ENCODE results near the gene GFOD1.
"Not testable (repeated sequence)": the region's sequence is repeated elsewhere in the genome, so short reads cannot be mapped to it uniquely, and the experiment has no call there.

GFOD1 gene

DNA sequence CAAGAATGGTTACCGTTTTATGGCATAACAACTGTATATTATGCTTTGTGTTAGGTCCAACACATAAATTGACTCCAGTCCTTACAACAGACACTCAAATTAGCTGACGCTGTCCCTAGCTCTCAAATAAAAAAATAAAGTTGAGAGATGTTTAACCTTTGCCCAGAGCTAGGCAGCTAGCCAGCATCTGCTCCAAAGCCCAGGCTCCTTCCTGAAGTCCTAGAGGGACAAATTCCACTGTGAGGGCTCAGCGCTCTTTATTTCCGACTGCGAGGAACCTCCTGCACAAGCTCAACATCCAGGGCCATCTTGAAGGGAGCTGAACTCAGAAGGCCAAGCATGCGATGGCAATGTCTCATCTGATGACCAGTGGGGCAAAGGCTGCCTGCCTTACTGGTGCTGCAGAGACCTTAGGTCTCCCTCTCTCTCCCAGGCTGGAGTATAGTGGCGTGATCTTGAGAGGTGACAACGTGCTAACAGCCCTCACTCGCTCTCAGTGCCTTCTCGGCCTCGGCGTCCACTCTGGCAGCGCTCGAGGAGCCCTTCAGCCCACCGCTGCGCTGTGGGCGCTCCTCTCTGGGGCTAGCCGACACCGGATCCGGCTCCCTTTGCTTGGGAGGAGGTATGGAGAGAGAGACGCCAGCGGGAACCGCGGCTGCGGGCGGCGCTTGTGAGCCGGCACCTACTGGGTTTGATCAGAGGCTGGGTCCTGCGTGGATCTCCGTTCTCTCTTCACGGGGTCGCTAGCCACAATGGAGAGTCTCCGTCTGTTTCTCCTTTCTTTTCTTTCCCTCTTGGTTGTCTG, 24.7 kb upstream of the GFOD1 start:
- DNase-seq, result no peak

DNA sequence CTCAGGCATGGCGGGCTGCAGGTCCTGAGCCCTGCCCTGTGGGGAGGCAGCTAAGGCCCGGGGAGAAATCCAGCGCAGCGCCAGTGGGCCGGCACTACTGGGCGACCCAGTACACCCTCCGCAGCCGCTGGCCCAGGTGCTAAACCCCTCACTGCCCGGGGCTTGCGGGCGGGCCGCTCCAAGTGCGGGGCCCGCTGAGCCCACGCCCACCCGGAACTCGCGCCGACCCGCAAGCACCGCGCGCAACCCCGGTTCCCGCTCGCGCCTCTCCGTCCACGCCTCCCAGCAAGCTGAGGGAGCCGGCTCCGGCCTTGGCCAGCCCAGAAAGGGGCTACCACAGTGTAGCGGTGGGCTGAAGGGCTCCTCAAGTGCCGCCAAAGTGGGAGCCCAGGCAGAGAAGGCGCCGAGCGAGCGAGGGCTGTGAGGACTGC, 23.8 kb upstream of the GFOD1 start:
- not testable (repeated sequence) for DNase-seq

DNA sequence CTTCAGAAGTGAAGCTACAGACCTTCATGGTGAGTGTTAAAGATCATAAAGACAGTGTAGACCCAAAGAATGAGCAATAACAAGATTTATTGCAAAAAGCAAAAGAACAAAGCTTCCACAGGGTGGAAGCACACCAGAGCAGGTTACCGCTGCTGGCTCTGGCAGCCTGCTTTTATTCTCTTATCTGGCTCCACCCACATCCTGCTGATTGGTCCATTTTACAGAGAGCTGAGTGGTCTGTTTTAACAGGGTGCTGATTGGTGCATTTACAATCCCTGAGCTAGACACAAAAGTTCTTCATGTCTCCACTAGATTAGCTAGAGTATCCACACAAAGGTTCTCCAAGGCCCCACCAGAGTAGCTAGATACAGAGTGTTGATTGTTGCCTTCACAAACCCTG, 23.0 kb upstream of the GFOD1 start:
- DNase-seq, result not testable (repeated sequence)

DNA sequence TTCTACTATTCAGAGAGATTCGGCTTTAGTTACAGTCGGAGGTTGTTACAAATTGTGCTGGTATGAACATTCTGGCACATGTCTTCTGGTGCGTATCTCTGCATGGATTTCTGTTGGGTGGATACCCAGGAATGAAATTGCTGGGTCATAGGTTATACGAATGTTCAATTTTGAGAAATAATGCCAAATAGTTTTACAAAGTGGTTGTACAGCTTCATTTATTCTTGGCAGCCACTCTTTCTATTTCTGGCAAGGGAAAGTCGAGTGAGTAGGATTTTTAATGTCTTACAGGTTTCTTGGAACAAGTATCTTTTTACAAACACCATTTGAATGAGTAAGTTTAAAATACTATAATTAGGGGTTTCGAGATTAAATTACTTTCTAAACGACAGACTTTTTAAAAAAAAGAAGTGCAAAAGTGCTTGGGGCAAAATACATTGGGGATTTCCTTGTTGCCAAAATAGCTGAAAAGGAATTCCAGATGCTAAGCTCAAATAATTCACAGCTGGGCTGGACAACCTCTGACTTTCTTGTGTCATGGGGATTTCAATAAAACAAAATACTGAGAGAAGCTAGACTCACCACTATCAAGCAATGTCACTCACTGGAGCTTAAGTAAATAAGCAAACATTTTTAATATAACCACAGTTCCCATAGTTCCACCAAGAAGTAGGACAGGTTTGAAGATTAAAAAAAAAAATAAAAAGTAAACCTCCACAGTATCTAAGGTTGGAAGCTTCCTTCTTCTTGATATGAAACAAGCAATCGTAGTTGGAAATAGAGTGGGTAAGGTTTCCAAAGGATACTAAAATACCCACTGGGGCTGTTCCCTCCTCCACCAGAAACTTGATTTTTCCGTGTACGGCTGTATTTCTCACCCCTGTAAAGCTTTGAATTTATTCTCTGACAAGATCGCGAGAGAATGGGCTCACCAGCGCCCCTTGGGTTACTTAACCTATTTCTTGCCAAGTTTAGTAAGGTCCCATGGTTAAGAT, 21.6 kb upstream of the GFOD1 start:
- no peak for DNase-seq

DNA sequence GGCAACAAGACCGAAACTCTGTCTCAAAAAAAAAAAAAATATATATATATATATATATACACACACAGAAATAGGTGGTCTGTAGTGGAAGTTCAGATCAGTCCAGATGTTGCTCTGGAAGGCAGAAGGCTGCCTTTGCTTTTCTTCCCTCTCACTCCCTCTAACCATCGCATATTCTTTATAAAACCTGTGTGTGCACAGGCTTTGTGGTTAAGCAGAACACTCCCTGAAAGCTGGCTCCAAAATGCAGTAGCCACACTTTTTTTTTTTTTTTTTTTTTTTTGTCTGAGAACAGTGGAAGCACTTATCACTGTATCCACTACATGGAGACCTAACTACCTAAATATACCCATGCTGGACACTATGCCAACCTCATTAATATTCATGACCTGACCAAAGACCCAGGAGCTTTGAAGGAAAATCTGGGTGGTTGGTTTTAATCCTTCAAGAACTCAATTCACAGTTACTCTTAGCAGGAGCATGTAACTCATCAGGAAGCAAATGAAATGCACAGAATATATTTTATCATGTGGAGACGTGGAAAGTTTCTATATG, 20.0 kb upstream of the GFOD1 start:
- no peak for DNase-seq

DNA sequence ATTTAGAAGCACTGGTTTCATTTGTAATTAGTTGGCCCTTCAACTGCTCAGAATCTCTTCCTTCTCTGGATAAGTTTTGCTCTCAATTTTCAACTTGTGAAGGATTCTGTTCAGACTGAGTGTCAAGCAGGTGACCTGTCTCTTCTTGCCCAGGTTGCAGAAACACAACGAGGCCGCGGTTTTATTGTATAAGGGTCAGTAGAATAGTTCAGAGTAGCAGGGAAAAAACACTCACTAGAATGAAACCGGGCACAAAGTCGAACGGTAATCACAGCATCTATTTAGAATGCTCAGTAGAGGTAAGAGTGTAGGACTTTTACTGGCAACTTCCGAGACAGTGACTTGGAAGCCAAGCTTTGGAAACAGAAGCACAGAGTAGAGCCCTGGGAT, 17.9 kb upstream of the GFOD1 start:
- no peak for DNase-seq

DNA sequence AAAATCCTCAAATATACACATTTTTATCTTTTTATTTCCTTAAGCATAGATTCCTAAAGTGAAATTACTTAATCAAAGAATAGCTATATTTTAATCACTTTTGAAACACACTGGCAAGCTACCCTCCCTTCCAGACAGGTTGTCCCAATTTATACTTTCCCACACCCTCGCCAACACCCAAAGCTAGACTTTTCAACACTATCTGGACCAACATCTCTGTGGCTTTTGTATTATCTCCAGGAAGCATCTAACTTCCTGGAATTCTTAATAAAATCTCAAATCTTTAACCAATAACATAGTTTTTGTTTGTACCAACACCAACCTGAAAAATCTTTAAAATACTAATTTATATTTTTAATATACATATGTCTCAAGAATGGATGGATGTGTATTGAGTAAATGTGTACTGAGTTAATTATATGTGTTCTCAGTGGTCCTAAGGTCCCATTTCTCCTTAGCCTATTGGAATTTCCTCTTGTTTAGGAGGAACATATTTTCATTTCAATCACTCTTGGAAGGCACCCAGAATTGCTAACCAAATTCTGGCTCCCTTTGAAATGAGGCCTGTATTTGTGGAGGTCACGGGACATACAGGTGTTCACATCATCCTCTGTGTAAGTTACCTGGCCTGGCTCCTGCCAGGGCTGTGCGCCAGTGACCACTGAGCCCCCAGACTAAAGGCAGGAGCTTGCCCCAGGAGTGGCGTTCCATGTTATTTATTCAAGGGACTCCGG, 17.4 kb upstream of the GFOD1 start:
- DNase-seq, result no peak

DNA sequence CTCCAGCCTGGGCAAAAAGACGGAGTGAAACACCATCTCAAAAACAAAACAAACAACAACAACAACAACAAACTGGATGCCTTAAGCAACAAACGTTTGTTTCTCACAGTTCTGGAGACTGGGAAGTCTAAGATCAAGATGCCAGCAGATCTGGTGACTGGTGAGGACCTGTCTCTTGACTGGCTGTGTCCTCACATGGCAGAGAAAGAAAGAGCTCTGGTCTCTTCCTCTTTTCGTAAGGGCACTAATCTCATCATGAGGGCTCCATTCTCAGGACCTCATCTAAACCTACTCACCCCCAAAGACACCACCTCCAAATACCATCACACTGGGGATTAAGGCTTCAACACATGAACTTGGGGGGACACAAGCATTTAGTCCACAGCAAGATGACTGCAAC, 13.5 kb upstream of the GFOD1 start:
- DNase-seq, result no peak

DNA sequence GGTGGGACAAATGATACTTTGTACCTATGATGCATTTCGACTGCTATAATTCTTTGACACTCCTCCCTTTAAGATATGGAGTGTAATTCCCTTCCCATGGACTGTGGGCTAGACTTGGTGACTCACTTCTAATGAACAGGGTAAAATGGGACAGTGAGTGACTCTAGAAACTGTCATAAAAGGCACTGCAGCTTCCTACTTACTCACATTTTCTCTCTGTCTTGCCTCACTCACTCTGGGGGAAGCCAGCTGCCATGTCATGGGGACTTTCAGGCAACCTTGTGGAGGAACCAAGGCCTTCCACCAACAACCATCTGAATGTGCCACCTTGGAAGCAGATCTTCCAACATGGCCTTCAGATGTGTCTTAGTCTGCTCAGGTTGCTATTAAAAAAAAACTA, 12.9 kb upstream of the GFOD1 start:
- DNase-seq, result no peak

DNA sequence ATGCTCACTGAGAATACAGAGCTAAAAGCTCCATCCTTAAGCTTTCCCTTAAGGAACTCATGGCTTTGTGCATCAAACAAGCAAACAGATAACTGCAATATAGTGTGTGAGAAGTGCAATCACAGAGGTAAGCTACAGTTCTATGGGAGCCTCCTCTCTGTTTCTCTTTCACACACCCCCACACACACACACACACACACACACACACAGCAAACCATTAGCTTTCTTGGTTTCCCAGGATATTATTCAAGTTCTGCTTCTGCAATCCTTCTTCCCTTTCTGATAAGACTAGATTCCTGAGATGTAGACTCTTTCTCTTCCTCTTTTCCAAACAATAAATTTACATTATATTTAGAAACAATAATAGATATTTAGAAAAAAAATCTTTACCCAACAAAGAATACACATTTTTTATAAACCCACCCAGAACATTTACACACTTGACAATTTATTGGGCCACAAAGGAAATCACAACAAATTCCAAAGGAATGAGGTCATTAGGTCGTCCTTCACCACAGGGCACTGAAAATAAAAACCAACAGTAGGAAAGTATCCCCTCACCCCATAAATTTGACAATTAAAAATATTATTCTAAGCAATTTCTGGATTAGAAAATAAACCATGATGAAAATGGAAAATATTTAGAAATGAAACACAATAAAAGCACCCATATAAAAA, 9.3 kb upstream of the GFOD1 start:
- DNase-seq, result no peak

DNA sequence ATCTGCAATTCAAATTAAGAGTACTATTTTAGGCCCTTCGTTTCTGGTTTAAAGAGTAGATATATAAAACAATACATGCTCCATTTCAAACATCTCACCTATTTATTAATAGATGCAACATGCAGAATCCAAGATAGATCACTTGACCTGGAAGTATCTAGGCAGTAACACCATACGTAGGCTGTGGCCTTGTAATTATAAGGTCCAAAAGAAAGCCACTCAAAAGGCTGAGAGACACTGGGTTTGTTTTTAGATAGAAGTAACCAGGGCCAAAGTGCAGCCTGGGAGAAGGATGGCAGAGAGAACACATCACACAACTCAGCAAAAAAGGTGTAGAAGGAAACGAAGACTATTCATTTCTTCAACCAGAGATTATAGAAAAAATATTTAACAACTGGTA, 8.4 kb upstream of the GFOD1 start:
- no peak for DNase-seq

DNA sequence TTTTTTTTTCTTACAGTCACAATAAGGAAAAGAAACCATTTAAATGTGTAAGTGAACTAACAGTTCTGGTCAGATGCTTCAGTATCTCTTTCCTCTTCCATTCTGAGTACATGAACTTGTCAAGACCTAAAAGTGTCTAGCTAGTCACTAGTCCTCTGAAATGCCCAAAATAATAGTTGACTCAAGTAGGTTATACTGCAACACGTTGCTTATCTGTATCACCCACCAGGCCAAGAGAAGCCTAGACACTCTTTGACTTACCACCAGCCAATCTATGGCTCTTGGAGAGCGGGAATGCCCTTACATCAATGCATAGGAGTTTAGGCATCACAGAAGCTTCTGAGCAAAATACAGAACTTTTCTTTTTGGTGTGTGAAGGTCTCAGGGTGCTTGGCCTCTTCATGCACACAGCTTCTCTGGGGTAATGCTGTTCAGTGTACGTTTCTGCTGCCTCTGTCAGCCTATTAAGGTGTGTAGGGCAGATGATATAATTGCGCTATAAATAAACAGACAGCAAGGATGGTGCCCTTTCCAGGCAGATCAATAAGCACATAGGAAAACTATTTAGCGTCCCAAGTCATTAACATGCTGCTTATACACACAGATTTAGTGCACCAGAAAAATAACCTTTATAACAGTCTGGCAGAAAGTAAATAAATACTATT, 7.8 kb upstream of the GFOD1 start:
- DNase-seq, result no peak

DNA sequence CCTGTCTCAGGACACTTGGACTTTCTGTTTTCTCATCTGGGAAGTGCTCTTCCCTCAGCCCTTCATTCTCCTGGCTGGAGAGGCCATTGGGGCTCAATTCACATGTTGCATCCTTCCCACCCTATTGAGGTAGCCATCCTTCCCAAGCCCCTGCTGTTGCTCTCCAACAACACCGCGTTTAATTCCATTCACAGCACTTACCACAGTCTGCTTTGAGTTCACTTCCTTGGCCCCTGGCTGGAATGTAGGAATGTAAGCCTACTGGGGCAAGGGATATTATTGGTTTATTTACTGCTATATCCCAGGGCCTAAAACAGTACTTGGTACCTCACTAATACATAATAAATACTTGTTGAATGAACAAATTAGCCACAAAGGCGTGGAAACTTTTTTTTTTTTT, 6.7 kb upstream of the GFOD1 start:
- DNase-seq, result no peak

DNA sequence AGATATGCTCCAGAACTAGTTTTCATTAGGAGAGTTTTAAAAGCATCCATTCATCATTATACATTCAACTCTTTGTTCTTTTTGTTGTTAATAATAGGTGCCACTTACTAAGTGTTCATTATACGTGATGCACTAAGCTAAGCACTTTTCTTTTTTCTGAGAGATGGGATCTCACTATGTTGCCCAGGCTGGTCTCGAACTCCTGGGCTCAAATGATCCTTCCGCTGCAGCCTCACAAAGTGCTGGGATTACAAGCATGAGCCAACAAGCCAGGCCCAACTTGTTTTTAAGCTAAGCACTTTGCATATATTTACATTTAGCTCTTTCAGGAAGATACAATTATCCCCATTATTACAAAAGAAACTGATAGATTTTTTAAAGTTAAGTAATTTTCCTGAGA, 5.7 kb upstream of the GFOD1 start:
- DNase-seq, result no peak

DNA sequence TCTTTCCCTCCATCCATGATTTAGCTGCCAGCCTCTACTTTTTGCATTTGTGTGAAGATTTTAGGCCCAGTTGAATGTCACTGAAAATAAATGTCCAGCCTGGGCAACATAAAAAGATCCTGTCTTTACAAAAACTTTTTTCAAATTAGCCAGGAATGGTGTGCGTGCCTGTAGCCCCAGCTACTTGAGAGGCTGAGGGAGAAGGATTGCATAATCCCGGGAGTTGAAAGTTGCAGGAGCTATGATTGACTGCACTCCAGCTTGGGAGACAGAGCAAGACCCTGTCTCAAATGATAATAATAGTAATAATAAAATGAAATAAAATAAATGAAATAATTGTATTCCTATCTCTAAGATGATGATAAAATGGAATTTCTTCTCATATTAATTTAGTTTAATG, 5.0 kb upstream of the GFOD1 start:
- DNase-seq, result no peak

DNA sequence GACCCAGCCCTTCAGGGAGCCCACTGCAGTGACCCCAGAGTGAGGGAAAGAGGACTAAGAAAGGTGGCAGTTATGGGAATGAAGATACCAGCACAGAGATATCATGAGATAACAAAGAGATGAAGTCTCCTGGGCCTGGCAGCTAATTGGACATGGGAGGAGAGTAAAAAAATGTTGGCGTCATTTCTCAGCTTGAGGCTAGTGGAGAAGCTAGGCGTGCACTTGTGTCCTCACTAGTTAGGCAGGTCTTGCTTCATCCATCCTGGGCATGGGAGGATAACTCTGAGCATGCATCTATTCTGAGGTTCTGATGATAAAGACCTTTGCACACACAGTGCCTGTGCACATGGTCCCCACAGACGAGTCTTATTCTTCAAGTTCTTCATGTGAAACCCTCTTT, 4.1 kb upstream of the GFOD1 start:
- no peak for DNase-seq

DNA sequence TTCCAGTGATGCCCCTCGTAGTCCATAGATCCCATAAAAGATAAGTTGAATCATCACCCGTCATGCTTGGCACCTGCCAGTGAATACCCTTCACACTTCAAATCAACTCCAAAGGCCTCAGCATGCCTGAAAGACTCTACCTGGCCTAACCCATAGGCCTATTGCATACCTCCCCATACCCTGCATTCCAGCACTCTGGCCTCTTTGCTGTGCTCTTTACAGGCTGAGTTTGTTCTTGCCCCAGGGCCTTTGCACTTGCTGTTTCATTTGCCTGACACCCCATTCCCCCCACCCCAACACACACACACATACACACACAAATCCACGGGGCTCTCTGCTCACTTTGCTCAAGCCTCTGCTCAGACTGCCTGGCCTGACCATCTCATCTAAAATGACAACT, 3.0 kb upstream of the GFOD1 start:
- no peak for DNase-seq

DNA sequence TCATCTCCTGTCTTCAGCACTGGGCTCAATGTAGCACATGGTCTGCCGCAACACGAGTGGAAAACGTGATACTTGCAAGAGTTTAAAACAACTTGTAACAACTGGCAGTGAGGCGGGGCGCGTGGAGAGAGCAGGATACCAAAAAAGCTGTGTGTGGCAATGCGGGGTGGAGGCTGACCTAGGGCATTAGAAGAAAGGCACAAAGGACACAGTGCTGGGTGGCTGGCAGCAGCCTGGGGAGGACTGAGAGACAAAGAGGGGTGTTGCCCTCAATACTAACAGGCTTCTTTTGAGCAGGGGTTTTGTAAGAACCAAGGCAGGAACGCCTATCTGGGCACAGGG, 1.5 kb upstream of the GFOD1 start:
- DNase-seq, result no peak

DNA sequence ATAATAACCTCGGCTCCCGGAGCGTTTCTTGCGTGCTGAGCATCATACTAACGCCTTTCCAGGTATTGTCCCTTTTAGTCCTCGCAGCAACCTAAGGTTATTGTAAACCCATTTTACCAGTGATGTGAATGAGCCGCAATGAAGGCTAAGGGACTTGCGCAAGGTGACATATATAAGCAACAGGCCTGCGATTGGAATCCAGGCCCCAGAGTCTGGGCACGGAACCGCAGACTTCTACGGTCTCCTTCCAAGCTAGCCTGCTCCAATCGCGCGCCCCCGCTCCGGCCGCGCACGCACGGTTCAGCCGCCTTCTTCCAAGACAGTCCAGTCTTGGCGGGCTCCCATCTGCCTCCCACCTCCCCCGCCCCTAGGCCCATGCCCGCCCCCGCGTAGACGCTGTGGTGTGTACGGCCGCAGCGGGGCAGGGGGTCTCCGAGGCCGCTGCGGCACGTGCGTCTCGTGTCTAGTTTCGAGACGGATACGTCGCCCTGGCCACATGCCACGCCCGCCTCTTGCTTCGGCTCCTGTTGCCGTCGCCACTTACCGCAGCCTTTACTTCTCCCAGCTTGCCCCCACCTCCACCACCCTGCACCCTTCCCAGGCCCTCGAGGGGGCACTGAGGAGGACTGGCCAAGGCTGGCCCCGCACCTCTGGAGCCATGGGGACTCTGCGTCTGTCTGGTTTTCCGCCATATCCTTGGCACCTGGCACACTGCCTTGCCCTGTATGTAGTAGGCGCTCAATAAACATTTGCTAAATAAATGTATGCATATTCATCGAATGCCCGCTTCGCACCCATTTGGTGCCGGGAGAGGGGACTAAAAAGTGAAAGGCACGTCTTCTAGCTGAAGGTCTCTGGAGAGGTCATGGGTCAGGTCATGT, 855 bp upstream of the GFOD1 start:
- peak; percentile 5 for DNase-seq

DNA sequence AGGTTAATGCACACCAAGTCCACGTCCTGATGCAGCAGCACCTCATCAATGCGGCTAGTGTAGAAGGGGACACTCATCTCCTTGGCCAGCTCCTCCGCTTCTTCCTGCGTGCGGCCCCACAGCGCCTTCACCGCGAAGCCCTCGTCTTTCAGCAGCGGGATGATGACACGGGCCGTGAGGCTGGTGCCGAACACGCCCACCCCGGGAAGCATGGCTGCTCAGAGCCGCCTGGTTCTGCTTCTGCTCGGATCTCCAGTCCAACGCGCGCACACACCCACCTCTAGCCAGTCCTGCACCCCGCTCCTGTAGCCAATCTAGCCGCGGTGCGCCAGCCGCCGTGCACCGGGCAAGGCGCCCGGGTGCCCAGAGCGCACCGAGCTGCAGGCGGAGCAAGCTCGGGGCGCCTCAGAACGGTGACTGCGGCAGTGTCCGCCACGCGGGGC, 700 bp downstream of the GFOD1 start:
- DNase-seq, result peak; percentile 36
